ENCODE measurements around the gene PAX3. TPM values are rescaled to one million over a fixed set of nuclear protein-coding genes. Genes with fewer than 3 reads are reported as not detected.

PAX3 gene
- total RNA-seq, 1 donor from 2014 or later: 0.30 TPM

DNA sequence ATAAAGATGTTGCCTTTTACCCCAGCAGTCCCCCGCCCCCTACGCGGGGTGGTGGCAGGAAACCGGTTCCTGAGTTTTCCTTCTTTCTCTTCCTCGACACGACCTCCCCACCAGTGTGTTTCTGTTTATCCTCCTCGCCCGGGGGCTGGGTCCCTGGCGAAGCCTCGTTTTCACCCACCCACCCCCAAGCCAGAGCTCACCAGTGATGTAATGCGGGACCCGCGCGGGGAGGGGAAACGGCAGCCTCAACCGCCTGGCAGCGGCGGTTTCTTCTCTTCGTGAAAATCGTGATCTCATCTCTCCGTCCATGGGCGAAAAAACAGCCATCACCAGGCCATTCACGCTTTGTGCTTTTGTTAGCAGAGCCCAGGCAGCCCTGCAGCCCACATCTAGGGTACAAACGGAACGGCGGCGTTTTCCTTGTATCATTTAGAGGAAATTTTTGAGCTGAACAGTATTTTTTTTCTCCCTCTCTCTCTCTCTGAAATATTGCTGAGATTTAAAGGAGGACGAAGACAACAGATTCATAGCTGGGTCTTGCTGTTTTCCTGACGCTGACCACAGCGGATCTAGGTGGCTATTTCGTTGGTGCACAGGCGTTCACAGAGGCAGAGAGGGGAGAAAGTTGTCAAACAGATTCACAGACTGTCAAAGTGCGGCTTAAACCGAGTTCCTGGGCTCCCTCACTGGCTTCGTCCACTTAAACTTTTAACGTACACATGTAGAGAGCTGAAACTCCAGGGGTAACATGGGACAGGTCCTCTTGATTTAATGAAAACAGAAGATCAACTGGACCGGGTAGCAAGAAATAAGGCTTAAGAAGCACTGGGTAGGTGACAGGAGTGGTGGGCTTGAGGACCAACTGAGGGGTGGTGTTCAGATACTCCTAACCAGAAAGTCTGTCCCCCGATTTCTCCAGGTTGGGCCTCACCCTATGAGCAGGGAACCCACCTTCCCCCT lies 21.9 kb upstream of the PAX3 start:
- no peaks in the 10 kb centered on the region for H3K36me3 ChIP-seq
- H3K4me3 ChIP-seq: peak overlapping the region; percentile 76
- TF ChIP-seq, protein P1, sequence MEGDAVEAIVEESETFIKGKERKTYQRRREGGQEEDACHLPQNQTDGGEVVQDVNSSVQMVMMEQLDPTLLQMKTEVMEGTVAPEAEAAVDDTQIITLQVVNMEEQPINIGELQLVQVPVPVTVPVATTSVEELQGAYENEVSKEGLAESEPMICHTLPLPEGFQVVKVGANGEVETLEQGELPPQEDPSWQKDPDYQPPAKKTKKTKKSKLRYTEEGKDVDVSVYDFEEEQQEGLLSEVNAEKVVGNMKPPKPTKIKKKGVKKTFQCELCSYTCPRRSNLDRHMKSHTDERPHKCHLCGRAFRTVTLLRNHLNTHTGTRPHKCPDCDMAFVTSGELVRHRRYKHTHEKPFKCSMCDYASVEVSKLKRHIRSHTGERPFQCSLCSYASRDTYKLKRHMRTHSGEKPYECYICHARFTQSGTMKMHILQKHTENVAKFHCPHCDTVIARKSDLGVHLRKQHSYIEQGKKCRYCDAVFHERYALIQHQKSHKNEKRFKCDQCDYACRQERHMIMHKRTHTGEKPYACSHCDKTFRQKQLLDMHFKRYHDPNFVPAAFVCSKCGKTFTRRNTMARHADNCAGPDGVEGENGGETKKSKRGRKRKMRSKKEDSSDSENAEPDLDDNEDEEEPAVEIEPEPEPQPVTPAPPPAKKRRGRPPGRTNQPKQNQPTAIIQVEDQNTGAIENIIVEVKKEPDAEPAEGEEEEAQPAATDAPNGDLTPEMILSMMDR (IDR thresholded peaks at IDR 0.05; ENCODE audit: borderline replicate concordance): no peak
- intact Hi-C loops (cut with micrococcal nuclease): no loop called here
- H3K4me1 ChIP-seq: peaks cover 30% of the 10 kb centered on the region
- H3K9me3 ChIP-seq (replicated peaks): no peaks in the 10 kb centered on the region
- peaks cover 67% of the 10 kb centered on the region for H3K27me3 ChIP-seq (ENCODE audit: low read depth)
- peak; percentile 59 for DNase-seq
- H3K27ac ChIP-seq (replicated peaks): peak overlapping the region; percentile 82

DNA sequence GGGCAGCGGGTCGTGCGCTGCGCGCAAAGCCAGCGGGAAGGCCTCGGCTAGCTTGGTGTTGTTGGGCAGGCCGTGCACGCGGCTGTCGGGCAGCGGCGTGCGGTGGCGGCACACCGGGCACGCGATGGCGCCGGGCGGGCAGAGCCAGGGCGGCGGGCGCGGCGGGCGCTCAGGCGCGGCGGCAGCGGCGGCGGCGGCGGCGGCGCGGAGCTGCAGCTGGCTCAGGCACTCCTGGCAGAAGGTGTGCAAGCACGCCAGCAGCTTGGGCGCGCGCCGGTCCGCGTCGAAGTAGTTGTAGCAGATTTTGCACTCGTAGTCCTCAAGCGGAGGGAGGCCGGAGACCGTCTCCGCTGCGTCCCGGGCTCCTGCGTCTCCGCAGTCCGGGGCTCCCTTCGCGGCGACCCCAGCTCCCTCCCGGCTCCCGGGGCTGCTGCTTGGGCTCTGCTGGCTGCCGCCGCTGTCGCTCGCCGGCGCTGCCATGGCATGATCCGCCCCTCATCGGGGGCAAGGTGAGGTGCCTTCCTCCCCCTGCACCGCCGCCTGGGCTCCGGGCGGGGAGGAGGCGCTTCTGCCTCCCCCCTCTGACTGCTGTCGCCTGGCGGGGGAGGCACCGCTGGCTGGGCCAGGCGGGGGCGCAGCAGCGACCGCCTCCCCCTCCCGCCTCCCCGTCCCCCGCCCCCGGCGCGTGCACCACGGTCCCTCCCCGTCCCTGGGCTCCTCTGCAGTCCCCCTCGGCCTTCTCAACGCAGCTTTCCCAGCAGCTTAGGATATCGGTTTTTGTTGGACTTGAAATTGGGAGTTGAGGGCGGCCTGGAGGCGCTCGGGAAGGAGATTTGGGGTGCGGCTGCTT lies 21.0 kb upstream of the PAX3 start:
- TF ChIP-seq, protein P1 (IDR thresholded peaks at IDR 0.05; ENCODE audit: borderline replicate concordance): no peak
- H3K4me3 ChIP-seq: peak overlapping the region; percentile 76
- H3K27ac ChIP-seq (replicated peaks): peak overlapping the region; percentile 82
- intact Hi-C loops (cut with micrococcal nuclease): loop anchor here (5.0 kb wide), 1 partner anchor 242 kb away; no protein-coding TSS in a partner anchor
- no peak for DNase-seq
- H3K36me3 ChIP-seq: no peaks in the 10 kb centered on the region
- peaks cover 30% of the 10 kb centered on the region for H3K4me1 ChIP-seq
- H3K27me3 ChIP-seq (ENCODE audit: low read depth): peaks cover 76% of the 10 kb centered on the region
- no peaks in the 10 kb centered on the region for H3K9me3 ChIP-seq (replicated peaks)

DNA sequence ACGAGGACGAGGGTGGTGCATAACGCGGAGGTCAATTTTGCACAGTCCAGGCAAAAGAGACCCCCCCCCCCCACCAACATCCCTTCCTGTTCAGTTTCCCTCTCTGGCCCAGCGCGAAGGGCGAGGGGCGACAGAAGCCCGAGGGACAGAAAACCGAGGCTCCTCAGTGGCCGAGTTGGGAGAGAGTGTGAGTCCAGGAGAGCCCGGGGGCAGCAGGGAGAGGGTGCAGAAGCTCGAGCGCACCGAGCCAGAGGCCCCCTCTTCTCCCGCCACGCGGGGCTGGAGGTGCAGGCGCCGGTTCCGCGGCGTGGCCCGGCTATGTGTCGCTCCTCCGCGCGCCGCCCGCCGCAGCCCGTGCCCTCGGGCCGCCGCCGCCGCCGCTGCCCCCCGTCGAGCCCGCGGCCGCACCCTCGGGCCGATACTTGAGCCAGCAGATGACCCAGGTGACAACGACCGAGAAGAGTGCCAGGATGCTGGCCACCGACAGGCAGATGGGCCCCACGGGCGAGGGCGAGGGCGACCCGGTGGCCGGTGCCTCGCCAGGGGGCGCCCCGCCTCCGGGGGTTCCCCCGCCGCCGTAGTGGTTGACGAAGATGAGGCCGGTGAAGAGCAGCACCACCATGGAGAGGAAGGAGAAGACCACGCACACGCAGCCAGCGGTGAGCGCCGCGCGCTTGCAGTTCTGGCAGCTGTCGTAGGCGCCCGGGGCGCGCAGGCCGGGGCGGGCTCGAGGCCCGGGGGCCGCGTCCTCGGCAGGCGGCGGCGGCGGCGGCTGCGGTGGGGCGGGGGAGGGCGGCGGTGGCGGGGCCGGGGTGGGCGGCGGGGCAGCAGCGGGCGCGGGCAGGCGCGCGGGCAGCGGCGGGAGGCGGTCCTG lies 20.2 kb upstream of the PAX3 start:
- TF ChIP-seq, protein P1 (IDR thresholded peaks at IDR 0.05; ENCODE audit: borderline replicate concordance): peak; percentile 58
- Histone ChIP-seq H3K4me3 (peak overlapping the region; percentile 76), H3K27me3 (ENCODE audit: low read depth) (peaks cover 85% of the 10 kb centered on the region), H3K4me1 (peaks cover 30% of the 10 kb centered on the region), H3K9me3 (replicated peaks) (no peaks in the 10 kb centered on the region), H3K36me3 (no peaks in the 10 kb centered on the region), H3K27ac (replicated peaks) (peak overlapping the region; percentile 82)
- DNase-seq: peak; percentile 49
- intact Hi-C loops (cut with micrococcal nuclease): loop anchor here (5.0 kb wide), 1 partner anchor 243 kb away; no protein-coding TSS in a partner anchor

DNA sequence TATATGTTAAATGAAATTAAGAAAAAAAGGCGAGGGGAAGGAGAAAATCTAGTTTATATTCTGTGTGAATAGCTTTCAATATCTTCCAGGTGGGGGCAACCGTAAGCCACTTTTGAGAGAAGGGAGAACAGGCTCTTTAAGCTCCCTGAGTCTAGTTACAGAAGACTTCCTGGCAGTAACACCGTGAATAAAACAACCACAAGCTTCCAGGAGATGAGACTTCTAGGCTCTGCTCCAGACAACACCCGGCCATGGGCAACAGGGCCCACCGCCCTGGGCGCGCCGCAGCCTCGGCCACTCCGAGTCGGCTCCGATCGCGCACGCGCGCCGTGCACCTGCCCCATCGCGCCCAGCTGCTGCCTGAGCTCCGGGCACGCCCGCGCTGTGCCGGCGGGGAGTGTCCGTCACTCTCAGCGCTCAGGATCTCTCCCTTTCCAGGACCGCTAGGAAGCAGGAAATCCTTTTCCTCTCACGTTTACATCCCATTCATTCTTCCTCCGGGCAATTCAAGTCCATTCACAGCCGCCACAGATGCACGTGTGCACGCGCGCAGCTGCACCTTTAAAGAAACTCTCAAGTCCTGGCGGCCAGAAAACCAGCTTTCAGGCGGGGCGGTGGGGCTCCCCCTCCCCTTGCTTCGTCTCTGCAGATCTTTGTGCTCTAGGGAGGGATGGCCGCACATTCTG lies 19.4 kb upstream of the PAX3 start:
- H3K4me1 ChIP-seq: peaks cover 30% of the 10 kb centered on the region
- H3K36me3 ChIP-seq: no peaks in the 10 kb centered on the region
- TF ChIP-seq, protein P1 (IDR thresholded peaks at IDR 0.05; ENCODE audit: borderline replicate concordance): peak; percentile 60
- no peaks in the 10 kb centered on the region for H3K9me3 ChIP-seq (replicated peaks)
- H3K27me3 ChIP-seq (ENCODE audit: low read depth): peaks cover 92% of the 10 kb centered on the region
- DNase-seq: peak; percentile 53
- peak overlapping the region; percentile 76 for H3K4me3 ChIP-seq
- peak overlapping the region; percentile 82 for H3K27ac ChIP-seq (replicated peaks)
- intact Hi-C loops (cut with micrococcal nuclease): loop anchor here (5.0 kb wide), 1 partner anchor 244 kb away; no protein-coding TSS in a partner anchor
